K562 (cell line): ENCODE measurements around the gene ALG1.
"Not testable (repeated sequence)": the region's sequence is repeated elsewhere in the genome, so short reads cannot be mapped to it uniquely, and the experiment has no call there.

Experiments
- CTCF ChIP-seq, 3 experiments: IDR thresholded peaks in 2 of 3; conservative IDR thresholded peaks in 1 of 3; 2 replicates each; pipeline ENCODE4 v1.5.1; 2011 to 2012; ENCODE audit warnings: low read length in 3 of 3, mild to moderate bottlenecking in 3 of 3, control low read depth in 2 of 3, improper control_type of control experiment in 1 of 3, inconsistent platforms in 1 of 3, low read depth in 1 of 3, mixed read lengths in 1 of 3, moderate library complexity in 1 of 3; ENCODE audit not compliant: insufficient read depth in 2 of 3
- E2F4 ChIP-seq: sonication (generic); formaldehyde crosslinking; IDR thresholded peaks from 2 replicates; pipeline ENCODE4 v1.8.0; 2022; ENCODE audit warnings: mild to moderate bottlenecking, low read depth, missing genetic modification reagents
- GTF2F1 ChIP-seq: IDR thresholded peaks from 2 replicates; pipeline ENCODE4 v1.6.1; 2011; ENCODE audit warnings: low read depth, low read length, improper control_type of control experiment
- HNRNPK ChIP-seq: fragments of 200-400 bp; formaldehyde crosslinking; IDR thresholded peaks from one replicate; pipeline ENCODE4 v1.6.1; 2018; ENCODE audit warnings: mild to moderate bottlenecking, low read depth, low read length; ENCODE audit not compliant: poor library complexity, severe bottlenecking
- MXI1 ChIP-seq: IDR thresholded peaks from 2 replicates; pipeline ENCODE4 v1.6.1; 2011; ENCODE audit warnings: low read depth, mild to moderate bottlenecking, improper control_type of control experiment, low read length
- NR1H2 ChIP-seq: sonication (generic); formaldehyde crosslinking; IDR thresholded peaks from 2 replicates; pipeline ENCODE4 v1.4.0; 2020; ENCODE audit warnings: mild to moderate bottlenecking, missing genetic modification reagents
- POLR2G ChIP-seq: fragments of 200-400 bp; formaldehyde crosslinking; IDR thresholded peaks from 2 replicates; pipeline ENCODE4 v1.6.1; 2017; ENCODE audit warnings: low read depth, mild to moderate bottlenecking, antibody characterized with exemption, low read length, moderate library complexity
- SAFB ChIP-seq: fragments of 200-400 bp; formaldehyde crosslinking; IDR thresholded peaks from 2 replicates; pipeline ENCODE4 v1.6.1; 2017; ENCODE audit warnings: low read depth, low read length, borderline replicate concordance
- STAG1 ChIP-seq: sonication (generic); formaldehyde crosslinking; IDR thresholded peaks from 2 replicates; pipeline ENCODE4 v1.5.0; 2020; ENCODE audit warnings: missing genetic modification reagents, borderline replicate concordance

GRCh38 chr16:5089911-5090555, 18.4 kb downstream of the ALG1 start:
- not testable (repeated sequence) for TF ChIP-seq E2F4 (CRISPR knock-in tag); SAFB; GTF2F1; HNRNPK; POLR2G; CTCF (IDR thresholded peaks at IDR 0.05 in 2 of 3, conservative IDR thresholded peaks at IDR 0.05 in 1 of 3; ENCODE audit: insufficient read depth in 2 of 3, low read depth in 1 of 3, low read length in 3 of 3); MXI1; STAG1; NR1H2 (CRISPR knock-in tag)
